ENCODE data around the gene HSD17B7. TPM values are rescaled to one million over a fixed set of nuclear protein-coding genes. Genes with fewer than 3 reads are reported as not detected.

The HSD17B7 gene
- total and polyA plus RNA-seq, 2 donors from 2014 or later, result 10.8 to 12.8 TPM

- intact Hi-C loops (cut with DNase I), result no loop called here
- Histone ChIP-seq H3K9me3 (ENCODE audit: control insufficient read depth in 2 of 3, insufficient read depth in 1 of 3, low read length in 3 of 3) (no peaks in the 10 kb centered on the region), H3K4me1 (ENCODE audit: control insufficient read depth in 2 of 3, insufficient read depth in 2 of 3, low read depth in 1 of 3, low read length in 3 of 3) (no peaks in the 10 kb centered on the region), H3K4me3 (ENCODE audit: low read length in 3 of 3) (no peak overlapping the region), H3K36me3 (ENCODE audit: control insufficient read depth in 2 of 3, insufficient read depth in 3 of 3, low read length in 3 of 3) (peaks cover 0 to 3% (median 2%) of the 10 kb centered on the region in 3 donors), H3K9ac (ENCODE audit: low read length in 3 of 3) (no peak overlapping the region), H3K27ac (ENCODE audit: low read depth in 2 of 2, low read length in 2 of 2) (no peak overlapping the region), H3K27me3 (ENCODE audit: control insufficient read depth, insufficient read depth, low read length) (no peaks in the 10 kb centered on the region)
- no peak for FAIRE-seq
- TF ChIP-seq, protein P1, sequence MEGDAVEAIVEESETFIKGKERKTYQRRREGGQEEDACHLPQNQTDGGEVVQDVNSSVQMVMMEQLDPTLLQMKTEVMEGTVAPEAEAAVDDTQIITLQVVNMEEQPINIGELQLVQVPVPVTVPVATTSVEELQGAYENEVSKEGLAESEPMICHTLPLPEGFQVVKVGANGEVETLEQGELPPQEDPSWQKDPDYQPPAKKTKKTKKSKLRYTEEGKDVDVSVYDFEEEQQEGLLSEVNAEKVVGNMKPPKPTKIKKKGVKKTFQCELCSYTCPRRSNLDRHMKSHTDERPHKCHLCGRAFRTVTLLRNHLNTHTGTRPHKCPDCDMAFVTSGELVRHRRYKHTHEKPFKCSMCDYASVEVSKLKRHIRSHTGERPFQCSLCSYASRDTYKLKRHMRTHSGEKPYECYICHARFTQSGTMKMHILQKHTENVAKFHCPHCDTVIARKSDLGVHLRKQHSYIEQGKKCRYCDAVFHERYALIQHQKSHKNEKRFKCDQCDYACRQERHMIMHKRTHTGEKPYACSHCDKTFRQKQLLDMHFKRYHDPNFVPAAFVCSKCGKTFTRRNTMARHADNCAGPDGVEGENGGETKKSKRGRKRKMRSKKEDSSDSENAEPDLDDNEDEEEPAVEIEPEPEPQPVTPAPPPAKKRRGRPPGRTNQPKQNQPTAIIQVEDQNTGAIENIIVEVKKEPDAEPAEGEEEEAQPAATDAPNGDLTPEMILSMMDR (IDR thresholded peaks at IDR 0.05; ENCODE audit: borderline replicate concordance, extremely low read depth, insufficient read depth), result peak; percentile 11
- no peak for DNase-seq
These were observed 34.0 kb upstream of the HSD17B7 start for GRCh38 chr1:162756523-162756922.

DNA sequence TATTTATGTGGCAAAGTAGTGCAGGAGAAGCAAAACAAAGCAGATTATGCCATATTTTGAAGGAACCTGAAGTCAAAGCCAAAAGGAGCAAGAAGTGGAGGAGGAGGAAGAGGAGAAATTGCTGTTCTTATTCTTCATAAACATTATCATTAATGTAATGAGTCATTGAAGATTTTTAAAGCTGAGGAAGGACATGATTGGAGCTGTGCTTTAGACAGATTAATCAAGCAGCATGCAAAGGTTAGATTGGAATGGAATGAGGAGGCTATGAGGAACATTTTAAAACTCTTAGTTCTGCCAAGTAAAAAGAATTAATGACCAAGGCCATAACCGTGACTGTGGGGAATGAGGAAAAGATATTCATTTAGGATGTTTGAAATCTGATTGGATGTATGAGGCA is 33.0 kb upstream of the HSD17B7 start:
- Histone ChIP-seq H3K9me3 (ENCODE audit: control insufficient read depth in 2 of 3, insufficient read depth in 1 of 3, low read length in 3 of 3) (no peaks in the 10 kb centered on the region), H3K36me3 (ENCODE audit: control insufficient read depth in 2 of 3, insufficient read depth in 3 of 3, low read length in 3 of 3) (peaks cover 0 to 3% (median 2%) of the 10 kb centered on the region in 3 donors), H3K9ac (ENCODE audit: low read length in 3 of 3) (no peak overlapping the region), H3K4me1 (ENCODE audit: control insufficient read depth in 2 of 3, insufficient read depth in 2 of 3, low read depth in 1 of 3, low read length in 3 of 3) (no peaks in the 10 kb centered on the region), H3K27ac (ENCODE audit: low read depth in 2 of 2, low read length in 2 of 2) (no peak overlapping the region), H3K4me3 (ENCODE audit: low read length in 3 of 3) (no peak overlapping the region), H3K27me3 (ENCODE audit: control insufficient read depth, insufficient read depth, low read length) (no peaks in the 10 kb centered on the region)
- no peak for FAIRE-seq
- intact Hi-C loops (cut with DNase I), result no loop called here
- TF ChIP-seq, protein P1 (IDR thresholded peaks at IDR 0.05; ENCODE audit: borderline replicate concordance, extremely low read depth, insufficient read depth), result no peak
- DNase-seq, result no peak

GRCh38 chr1:162765788-162766187 is 24.7 kb upstream of the HSD17B7 start:
- intact Hi-C loops (cut with DNase I), result no loop called here
- TF ChIP-seq, protein P1 (IDR thresholded peaks at IDR 0.05; ENCODE audit: borderline replicate concordance, extremely low read depth, insufficient read depth), result no peak
- no peak for FAIRE-seq

DNA sequence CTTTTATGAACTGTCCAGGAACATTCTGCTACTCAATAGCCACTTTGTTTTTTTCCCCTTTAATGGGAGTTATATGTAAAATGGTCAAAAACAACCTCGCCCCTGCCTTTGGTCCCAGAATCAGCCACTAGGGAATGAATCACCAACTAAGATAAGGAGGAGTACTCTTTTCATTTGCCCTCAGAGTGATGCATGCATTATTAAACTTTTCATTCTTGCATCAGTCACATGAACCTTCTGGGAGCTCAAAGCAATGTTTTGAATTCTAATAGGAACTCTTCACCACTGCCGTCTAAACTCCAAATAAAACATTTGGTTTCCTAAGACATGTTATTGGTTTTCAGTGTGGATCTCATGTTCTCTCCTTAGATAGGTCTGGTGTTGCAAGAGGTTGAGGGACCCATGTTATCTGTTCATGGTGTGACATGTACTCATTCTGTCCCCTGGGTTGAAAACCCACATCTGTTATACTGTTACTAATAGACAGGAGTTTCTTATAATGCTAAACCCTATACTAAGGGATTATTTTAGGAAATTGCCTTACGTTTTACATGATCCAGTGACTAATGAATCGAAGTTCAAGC is 17.8 kb upstream of the HSD17B7 start:
- intact Hi-C loops (cut with DNase I), result no loop called here
- no peaks in the 10 kb centered on the region for H3K36me3 ChIP-seq (ENCODE audit: control insufficient read depth in 2 of 3, insufficient read depth in 3 of 3, low read length in 3 of 3)

More at GRCh38 chr1:162765788-162766187, 24.7 kb upstream of the HSD17B7 start:
- DNase-seq, result no peak
- Histone ChIP-seq H3K4me3 (ENCODE audit: low read length in 3 of 3) (no peak overlapping the region), H3K36me3 (ENCODE audit: control insufficient read depth in 2 of 3, insufficient read depth in 3 of 3, low read length in 3 of 3) (peaks cover 0 to 3% (median 0%) of the 10 kb centered on the region in 3 donors), H3K9ac (ENCODE audit: low read length in 3 of 3) (no peak overlapping the region), H3K27me3 (ENCODE audit: control insufficient read depth, insufficient read depth, low read length) (no peaks in the 10 kb centered on the region), H3K9me3 (ENCODE audit: control insufficient read depth in 2 of 3, insufficient read depth in 1 of 3, low read length in 3 of 3) (no peaks in the 10 kb centered on the region), H3K4me1 (ENCODE audit: control insufficient read depth in 2 of 3, insufficient read depth in 2 of 3, low read depth in 1 of 3, low read length in 3 of 3) (no peaks in the 10 kb centered on the region), H3K27ac (ENCODE audit: low read depth in 2 of 2, low read length in 2 of 2) (no peak overlapping the region)

More for the DNA sequence above, 17.8 kb upstream of the HSD17B7 start:
- Histone ChIP-seq H3K27ac (ENCODE audit: low read depth in 2 of 2, low read length in 2 of 2) (no peak overlapping the region), H3K9ac (ENCODE audit: low read length in 3 of 3) (no peak overlapping the region), H3K27me3 (ENCODE audit: control insufficient read depth, insufficient read depth, low read length) (no peaks in the 10 kb centered on the region), H3K4me1 (ENCODE audit: control insufficient read depth in 2 of 3, insufficient read depth in 2 of 3, low read depth in 1 of 3, low read length in 3 of 3) (no peaks in the 10 kb centered on the region), H3K9me3 (ENCODE audit: control insufficient read depth in 2 of 3, insufficient read depth in 1 of 3, low read length in 3 of 3) (no peaks in the 10 kb centered on the region), H3K4me3 (ENCODE audit: low read length in 3 of 3) (no peak overlapping the region)
- DNase-seq, result no peak
- no peak for FAIRE-seq
- TF ChIP-seq, protein P1 (IDR thresholded peaks at IDR 0.05; ENCODE audit: borderline replicate concordance, extremely low read depth, insufficient read depth), result no peak

All from kidney (tissue), 14 donors.